Measurements from ENCODE around the gene BLACAT1. TPM values are rescaled to one million over a fixed set of nuclear protein-coding genes. Genes with fewer than 3 reads are reported as not detected.

Gene BLACAT1
- polyA plus RNA-seq (ENCODE audit: insufficient read length in 10 of 10), result under 1 TPM in 1 of 10 donors, not detected in 9; 0.05 TPM
- long read RNA-seq, donor 1, result 0 reads
- long read RNA-seq, donor 2, result 0 reads
- long read RNA-seq, donor 3, result 0 reads
- long read RNA-seq, donor 4, result 0 reads
- long read RNA-seq, donor 5, result 0 reads
- long read RNA-seq, donor 6, result 0 reads
- long read RNA-seq, donor 7, result 0 reads
- long read RNA-seq, donor 8, result 0 reads
- long read RNA-seq, donor 9, result 0 reads

DNA sequence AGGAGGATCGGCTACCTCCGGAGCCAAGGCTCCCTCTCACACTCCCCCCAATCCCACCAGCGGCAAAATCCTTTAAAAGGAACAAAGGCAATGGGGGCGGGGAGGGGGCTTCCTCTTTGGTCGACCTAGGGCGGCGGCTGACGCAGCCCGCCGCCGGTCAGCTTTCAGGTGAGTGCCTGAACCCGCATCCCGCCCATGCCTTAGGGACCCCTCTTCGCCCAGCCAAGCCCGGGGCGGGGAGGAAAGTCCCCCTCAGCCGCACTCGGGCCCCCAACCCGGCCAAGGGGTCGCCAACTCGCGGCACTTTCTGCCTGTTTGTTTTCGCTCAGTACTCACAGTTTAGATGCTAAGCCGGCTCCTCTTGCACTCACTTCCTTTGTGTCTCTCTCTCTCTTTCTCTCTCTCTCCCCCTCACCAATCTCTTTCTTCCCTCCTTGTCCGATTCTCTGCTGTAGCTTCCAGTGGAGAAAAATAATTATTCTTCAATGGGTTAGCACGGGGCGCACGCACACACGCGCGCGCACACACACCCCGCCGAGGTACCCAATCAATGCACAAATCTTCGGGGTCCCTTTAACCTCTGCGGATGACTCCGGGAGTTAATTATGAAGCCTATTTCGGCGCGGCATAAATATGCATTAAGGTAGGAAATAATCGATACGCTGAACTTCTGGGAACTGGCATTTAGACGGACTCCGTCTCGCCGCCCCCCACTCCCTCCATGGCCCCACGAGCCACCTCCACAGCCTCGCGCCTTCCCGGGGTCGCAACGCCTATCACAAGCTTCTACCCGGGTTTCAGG, at the start of gene BLACAT1:
TSS of gene BLACAT1 (minus strand) at position 465 of the 802 bp plus-strand sequence.
- no peak for DNase-seq

GRCh38 chr1:205505076-205505729, 49.4 kb upstream of the BLACAT1 start:
- no peak for DNase-seq

DNA sequence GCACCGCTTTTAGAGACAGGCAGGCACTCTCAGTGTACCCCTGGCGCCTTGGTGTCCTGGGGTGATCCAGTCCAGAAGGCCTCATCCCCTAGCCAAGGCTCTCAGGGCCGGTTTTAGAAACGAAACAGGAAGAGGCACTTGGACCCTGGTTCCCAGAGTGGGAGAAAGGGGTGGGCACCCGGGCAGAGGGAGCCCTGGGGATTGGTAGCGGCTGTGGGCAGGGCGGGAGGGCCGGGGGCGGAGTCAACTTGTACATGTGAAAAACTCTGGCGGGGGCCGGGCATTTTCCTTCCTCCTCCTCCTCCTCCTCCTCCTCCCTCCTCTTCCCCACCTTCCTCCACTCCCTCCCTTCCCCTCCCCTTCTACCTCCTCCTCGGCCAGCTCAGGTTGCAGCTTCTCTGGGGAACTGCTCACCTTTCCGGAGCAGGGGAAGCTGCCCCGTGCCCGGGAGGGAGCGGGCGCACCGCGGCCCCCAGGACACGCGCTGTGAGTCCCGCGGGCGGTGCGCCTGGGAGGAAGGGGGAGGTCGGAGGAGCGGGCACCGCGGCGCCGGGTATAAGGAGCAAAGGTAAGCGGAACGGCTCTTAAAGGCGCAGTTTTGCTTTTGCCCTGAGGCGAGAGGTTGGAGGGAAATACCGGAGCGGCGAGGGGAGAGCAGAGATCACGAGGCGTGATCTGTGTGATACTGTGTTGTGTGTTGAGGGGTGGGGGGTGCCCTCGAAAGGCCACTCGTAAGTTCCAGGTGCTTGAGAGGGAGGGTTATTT, 48.6 kb upstream of the BLACAT1 start, which contains the start of gene CDK18:
TSS of gene CDK18 (plus strand) at position 359 of the 765 bp plus-strand sequence. CDS start 18,499 bp downstream, outside the sequence.
- DNase-seq, result peak in 1 of 3 donors; percentile 52

DNA sequence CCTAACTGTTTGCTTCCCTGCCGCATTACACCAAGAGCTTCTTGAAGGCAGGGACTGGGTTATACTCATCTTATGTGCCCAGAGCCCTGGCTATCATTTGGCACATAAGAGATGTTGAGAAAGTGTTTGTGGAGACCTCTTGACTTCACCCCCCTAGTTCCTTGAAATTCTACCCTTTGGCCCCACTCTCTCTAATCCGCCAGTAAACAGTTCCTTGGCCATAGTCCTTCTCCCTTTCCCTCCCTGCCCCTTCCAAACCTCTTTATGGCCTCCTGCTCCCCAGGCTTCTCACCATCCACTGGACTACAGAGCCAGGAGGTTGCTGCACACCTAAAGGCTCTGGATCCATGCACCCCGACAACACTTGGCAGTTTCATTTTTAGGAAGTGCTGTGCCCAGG, 47.1 kb upstream of the BLACAT1 start:
- DNase-seq, result no peak

GRCh38 chr1:205502111-205502810, 46.4 kb upstream of the BLACAT1 start:
- DNase-seq, result no peak

GRCh38 chr1:205500240-205501233, 44.7 kb upstream of the BLACAT1 start:
- peak in 1 of 3 donors; percentile 33 for DNase-seq

GRCh38 chr1:205499789-205500188, 43.9 kb upstream of the BLACAT1 start:
- no peak for DNase-seq

GRCh38 chr1:205497351-205497750, 41.5 kb upstream of the BLACAT1 start:
- DNase-seq, result no peak

DNA sequence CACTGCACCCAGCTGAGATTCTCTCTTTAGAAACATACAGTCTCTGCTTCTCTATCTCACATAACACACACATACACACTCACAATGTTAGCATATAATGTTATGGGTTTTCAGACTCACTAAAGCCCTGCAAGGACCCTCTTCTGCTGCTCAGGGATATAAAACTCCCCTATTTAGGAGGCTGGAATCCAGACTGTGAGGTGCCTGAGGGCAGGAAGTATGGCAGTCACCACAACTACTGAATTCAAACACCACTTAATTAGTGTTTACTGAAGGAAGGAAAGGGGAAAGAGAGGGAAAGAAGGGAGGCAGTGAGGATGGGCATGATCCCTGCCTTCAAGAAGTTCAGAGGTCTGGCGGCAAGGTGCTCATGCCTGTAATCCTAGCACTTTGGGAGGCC, 40.8 kb upstream of the BLACAT1 start:
- no peak for DNase-seq

DNA sequence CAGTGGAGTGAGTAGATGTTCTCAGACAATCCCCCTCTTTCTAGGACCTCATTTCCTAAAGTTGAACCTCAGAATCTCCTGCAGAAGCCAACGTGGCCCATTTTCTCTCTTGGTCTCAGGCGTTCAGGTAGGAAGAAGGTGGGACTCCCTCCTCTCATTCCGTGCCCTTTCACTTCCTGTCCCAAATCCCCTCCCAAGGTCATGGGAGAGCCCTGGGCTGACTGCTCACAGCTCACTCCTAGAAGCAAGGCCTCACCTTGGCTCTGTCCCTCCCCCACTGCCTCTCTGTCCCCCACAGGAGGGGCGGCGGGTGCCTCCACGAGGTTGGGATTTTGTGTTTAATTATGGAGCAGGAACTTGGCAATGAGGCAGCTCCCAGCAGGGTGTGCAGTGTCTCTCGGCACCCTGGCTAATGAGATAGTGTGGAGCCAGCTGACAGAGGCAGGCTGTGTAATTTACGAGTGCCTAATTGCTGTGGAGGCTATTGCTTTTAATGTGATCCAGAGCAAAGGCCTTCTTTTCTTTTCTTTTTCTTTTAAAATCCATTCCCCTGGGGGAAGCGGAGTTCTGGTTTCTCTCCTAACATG, 39.5 kb upstream of the BLACAT1 start:
- no peak for DNase-seq

GRCh38 chr1:205494115-205494514, 38.3 kb upstream of the BLACAT1 start:
- DNase-seq, result no peak

DNA sequence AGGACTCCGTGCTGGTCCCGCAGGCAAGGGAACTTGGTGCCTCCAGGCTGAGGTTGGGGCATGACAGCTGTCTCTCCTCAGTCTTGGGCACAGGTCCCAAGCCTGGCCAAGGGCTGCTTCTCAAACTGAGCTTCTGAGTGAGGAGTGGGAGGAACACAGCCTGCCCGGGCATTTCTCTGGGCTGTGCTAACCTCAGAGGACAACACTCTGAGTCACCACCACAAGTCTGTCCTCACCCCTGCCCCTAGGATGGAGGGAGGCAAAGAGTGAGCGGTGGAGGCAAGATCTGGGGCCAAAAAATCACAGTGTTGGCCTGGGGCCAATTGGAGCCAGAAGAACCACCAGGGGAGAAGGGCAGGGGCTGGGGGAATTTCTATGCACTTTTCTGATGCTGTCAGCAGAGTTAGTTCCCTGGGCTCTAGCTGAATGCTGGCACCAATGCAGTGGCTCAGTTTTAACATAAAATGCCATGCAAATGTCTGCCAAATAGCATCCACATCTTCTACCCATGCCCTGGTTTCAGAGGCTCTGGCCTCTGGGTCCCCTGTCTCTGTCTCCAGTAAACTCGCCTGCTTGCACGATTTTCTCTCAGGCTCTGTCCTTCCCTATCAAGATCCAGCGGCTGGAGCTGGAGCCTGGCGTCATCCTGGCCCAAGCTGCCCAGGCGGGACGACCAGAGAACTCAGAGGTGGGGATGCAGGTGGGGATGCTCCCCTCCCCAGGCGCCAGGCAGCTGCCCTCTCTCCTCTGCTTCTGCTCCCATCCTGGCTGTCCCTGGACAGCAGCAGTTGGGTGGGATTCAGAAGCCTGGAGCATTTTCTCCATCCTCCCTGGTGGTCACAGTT, 37.6 kb upstream of the BLACAT1 start:
- peak in 1 of 3 donors; percentile 40 for DNase-seq

DNA sequence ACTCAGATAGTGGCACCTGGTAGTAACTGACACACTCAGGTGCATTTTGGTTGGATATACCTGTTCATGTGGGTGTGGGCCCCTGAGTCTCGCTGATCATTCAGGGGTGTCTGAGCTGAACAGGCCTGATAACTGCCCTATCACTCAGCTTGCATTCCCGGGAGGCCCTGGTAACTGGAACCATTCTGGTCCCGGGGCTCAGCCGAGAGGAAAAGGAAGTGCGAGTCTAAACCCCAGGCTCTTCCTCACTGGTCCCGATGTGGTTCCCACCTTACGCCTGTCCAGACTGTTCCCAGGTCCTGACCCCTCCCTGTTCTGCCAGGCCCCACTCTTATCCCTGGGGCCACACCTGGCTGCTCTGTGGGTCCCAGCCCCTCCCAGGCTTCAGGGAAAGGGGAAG, 36.9 kb upstream of the BLACAT1 start:
- no peak for DNase-seq

DNA sequence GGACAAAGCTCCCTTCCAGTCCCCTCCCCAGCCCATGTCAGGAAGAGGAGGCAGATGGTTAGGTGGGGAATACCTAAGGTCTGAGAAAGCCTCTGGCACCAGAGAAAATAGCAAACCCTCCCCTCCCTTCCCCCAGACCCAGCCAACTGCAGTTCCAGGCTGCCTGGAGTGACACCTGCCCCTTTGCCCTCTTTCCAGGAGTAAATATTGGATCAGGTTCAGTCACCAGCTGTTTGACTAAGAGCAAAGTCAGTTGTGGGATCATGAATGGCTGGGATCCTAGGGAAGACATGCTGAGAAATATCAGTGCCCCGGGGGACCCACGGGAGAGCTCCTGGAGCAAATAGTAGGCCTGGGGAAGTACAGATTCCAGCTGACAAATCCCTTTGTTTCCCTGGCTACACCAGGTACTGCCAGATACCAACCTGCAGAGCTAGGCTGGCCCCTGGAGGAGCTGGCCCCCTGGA, 36.4 kb upstream of the BLACAT1 start:
- no peak for DNase-seq

GRCh38 chr1:205491794-205492193, 35.9 kb upstream of the BLACAT1 start:
- no peak for DNase-seq

GRCh38 chr1:205488074-205488723, 32.4 kb upstream of the BLACAT1 start:
- DNase-seq, result peak in 2 of 3 donors; percentile 58 to 71

DNA sequence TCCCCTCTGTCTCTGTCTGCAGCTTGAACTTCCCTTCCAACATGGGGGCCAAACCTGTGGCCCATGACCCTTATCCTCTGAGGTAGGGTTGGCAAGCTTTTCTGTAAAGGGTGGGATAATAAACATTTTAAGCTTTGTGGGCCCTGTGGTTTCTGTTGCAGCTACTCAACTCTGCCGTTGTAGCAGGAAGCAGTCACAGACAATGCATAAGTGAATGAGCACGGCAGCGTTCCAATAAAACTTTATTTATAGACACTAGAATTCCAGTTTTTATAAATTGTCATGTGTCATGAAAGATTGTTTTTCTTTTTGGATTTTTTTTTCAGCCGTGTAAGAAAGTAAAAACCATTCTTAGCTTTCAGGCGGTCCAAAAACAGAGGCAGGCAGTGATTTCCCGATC, 30.4 kb upstream of the BLACAT1 start:
- no peak for DNase-seq
